Subcutaneous preadipocyte (primary cell): ENCODE measurements around the gene NCF1. TPM values are rescaled to one million over a fixed set of nuclear protein-coding genes. Genes with fewer than 3 reads are reported as not detected.

ENCODE experiments used
- total RNA-seq: library from RNA; depleted of rRNA; stranded (reverse); fragments of >200 nt; gene quantifications from 2 replicates; pipeline ENCODE4 v1.2.3, GENCODE V29; 2012

The NCF1 gene
- not detected in 2 replicates for total RNA-seq

DNA sequence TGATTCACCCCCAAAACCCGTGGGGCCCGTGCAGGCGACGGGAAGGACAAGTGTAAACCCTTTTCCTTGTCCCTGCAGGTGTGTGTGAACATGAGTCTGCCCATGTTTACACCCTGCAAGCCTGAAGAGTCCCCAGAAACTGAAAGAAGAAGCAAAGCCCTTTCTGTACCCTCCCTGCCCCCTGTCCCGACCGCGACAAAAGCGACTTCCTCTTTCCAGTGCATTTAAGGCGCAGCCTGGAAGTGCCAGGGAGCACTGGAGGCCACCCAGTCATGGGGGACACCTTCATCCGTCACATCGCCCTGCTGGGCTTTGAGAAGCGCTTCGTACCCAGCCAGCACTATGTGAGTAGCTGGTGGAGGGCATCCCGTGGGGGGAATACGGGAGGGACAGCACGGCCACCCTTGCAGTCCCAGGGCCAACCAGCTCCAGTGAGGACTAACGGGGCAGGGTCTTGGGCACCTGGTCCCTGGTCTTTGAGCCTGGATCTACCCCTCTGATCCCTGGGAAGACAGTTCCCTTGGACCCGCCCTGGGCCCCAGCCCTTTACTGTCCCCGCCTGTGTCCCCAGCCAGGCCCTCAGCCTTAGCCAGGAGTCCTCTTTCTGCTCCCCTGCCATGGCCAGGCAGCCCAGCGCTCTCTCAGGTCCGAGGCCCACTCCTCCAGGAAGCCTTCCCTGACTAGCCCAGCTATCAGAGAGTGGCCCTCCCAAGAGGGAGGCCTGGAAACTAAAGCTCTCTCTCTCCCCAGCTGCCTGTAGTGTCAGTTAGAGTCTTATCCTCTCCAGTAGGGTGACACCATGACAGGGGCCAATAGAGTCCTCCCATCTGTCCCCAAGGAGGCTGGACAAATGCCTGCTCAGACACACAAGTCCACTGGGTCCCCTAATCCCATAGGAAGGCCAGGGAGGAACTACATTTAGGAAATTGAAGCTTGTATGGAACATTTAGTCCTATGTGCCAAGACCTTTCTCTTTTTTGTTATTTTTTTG, at the start of gene NCF1:
Gene NCF1, plus strand, starts transcription at position 252 of the 991 bp plus-strand sequence. Its CDS starts 21 bp downstream, at position 273.

Other genes starting within 250 kb of the NCF1 start
- gene GTF2I, start 116.3 kb upstream of the NCF1 start, total RNA-seq = 100 and 105 TPM in 2 replicates
- gene GTF2IRD2, start 77.6 kb downstream of the NCF1 start, total RNA-seq = 2.2 and 3.5 TPM in 2 replicates
- gene CASTOR2, start 190.7 kb downstream of the NCF1 start, total RNA-seq = 8.4 and 9.9 TPM in 2 replicates